K562 (cell line): ENCODE measurements around the gene ZSWIM6. TPM values are rescaled to one million over a fixed set of nuclear protein-coding genes. Genes with fewer than 3 reads are reported as not detected.

Experiments
- ATAC-seq: fragments of 200-7000 bp; cut with Tn5 transposase; 3 replicates; pipeline ENCODE4 v1.9.1; 2020; ENCODE audit warnings: moderate library complexity
- BruUV-seq: library from RNA; stranded (reverse); fragments of 400-500 nt; replicated peaks from 2 replicates; lab custom pipeline; 2021; lab: Mats Ljungman, UMichigan
- CTCF ChIA-PET: fragments of 300-600 bp; formaldehyde crosslinking; extraction: SDS; loops from one replicate; lab custom pipeline; 2021; ENCODE audit warnings: low intra/inter-chr PET ratio; lab: Yijun Ruan, JAX
- POLR2A ChIA-PET: fragments of 300-600, 350-650 bp; sonication (Branson Sonifier 250); formaldehyde crosslinking; extraction: SDS; loops from one replicate; lab custom pipeline; 2021; ENCODE audit warnings: antibody characterized with exemption, inconsistent platforms; lab: Yijun Ruan, JAX
- DNase-seq, 4 experiments: peaks; one replicate each; pipeline versions ENCODE4 v3.0.0 to v3.0.0-alpha.2; 2011 to 2018; ENCODE audit warnings: low spot score in 3 of 4, mixed read lengths in 3 of 4; ENCODE audit errors: extremely low read depth in 1 of 4
- FAIRE-seq: peaks from 2 replicates; lab custom pipeline; 2011; peaks lifted over from hg19 to GRCh38; lab: Jason Lieb, UNC
- H2AFZ ChIP-seq: 2 replicates; pipeline ENCODE4 v1.6.0; 2011; ENCODE audit warnings: low read depth, low read length, control low read depth, inconsistent platforms
- H3K27ac ChIP-seq: fragments of 200-600 bp; 3 replicates; pipeline ENCODE4 v1.8.0; 2011; ENCODE audit warnings: low read depth, mild to moderate bottlenecking, control low read depth, inconsistent platforms, low read length, moderate library complexity, mixed read lengths; ENCODE audit errors: extremely low read depth
- H3K27me3 ChIP-seq, 2 experiments: fragments of 300-600 bp in 1 of 2; 2 replicates in 1 of 2; 3 replicates in 1 of 2; pipeline versions ENCODE4 v1.6.0 to v1.8.0; 2011; ENCODE audit warnings: inconsistent platforms in 2 of 2, low read length in 2 of 2, mild to moderate bottlenecking in 1 of 2, mixed read lengths in 1 of 2, moderate library complexity in 1 of 2; ENCODE audit not compliant: control insufficient read depth in 2 of 2, insufficient read depth in 2 of 2
- H3K36me3 ChIP-seq: fragments of 300-600 bp; 3 replicates; pipeline ENCODE4 v1.8.0; 2011; ENCODE audit warnings: mild to moderate bottlenecking, low read length, inconsistent platforms; ENCODE audit not compliant: control insufficient read depth, insufficient read depth
- H3K4me1 ChIP-seq, 2 experiments: fragments of 200-600 bp in 1 of 2; replicated peaks in 1 of 2; 2 replicates in 1 of 2; 3 replicates in 1 of 2; pipeline versions ENCODE4 v1.5.1 to v1.8.0; 2011; ENCODE audit warnings: inconsistent platforms in 2 of 2, low read length in 2 of 2, mild to moderate bottlenecking in 1 of 2, mixed read lengths in 1 of 2, moderate library complexity in 1 of 2; ENCODE audit not compliant: control insufficient read depth in 2 of 2, insufficient read depth in 2 of 2
- H3K4me2 ChIP-seq: 2 replicates; pipeline ENCODE4 v1.6.1; 2011; ENCODE audit warnings: low read length, control low read depth, inconsistent platforms, mixed read lengths; ENCODE audit not compliant: insufficient read depth
- H3K4me3 ChIP-seq: fragments of 200-600 bp; sonication (generic), shearing (Covaris generic); 2 replicates; pipeline ENCODE4 v1.5.1; 2016; ENCODE audit warnings: control low read depth, inconsistent platforms
- H3K79me2 ChIP-seq: fragments of 200-600 bp; 3 replicates; pipeline ENCODE4 v1.8.0; 2011; ENCODE audit warnings: low read length, inconsistent platforms; ENCODE audit not compliant: control insufficient read depth, insufficient read depth
- H3K9ac ChIP-seq, 2 experiments: 2 replicates each; pipeline versions ENCODE4 v1.6.0 to v1.6.1; 2011; ENCODE audit warnings: low read depth in 2 of 2, low read length in 2 of 2, control low read depth in 1 of 2, inconsistent platforms in 1 of 2, mild to moderate bottlenecking in 1 of 2, mixed read lengths in 1 of 2; ENCODE audit not compliant: insufficient read depth in 1 of 2
- H3K9me1 ChIP-seq: one replicate; pipeline ENCODE4 v1.6.0; 2011; ENCODE audit warnings: inconsistent platforms, mild to moderate bottlenecking, low read length, moderate library complexity; ENCODE audit not compliant: control insufficient read depth, insufficient read depth
- H3K9me3 ChIP-seq: replicated peaks from 2 replicates; pipeline ENCODE4 v1.5.1; 2011; ENCODE audit warnings: low read depth, low read length, inconsistent platforms; ENCODE audit not compliant: control insufficient read depth, insufficient read depth
- H4K20me1 ChIP-seq: replicated peaks from 2 replicates; pipeline ENCODE4 v1.6.1; 2011; ENCODE audit warnings: low read length, inconsistent platforms, mixed read lengths; ENCODE audit not compliant: control insufficient read depth, insufficient read depth
- ELF2 ChIP-seq: fragments of 250-450 bp; sonication (Bioruptor Pico); IDR thresholded peaks from 2 replicates; pipeline ENCODE4 v1.5.0; 2021; ENCODE audit warnings: mild to moderate bottlenecking
- EP400 ChIP-seq: fragments of 450-650 bp; IDR thresholded peaks from 2 replicates; pipeline ENCODE4 v1.6.1; 2017; ENCODE audit warnings: antibody characterized with exemption, mild to moderate bottlenecking, moderate library complexity
- GABPB1 ChIP-seq: sonication (generic); formaldehyde crosslinking; IDR thresholded peaks from 2 replicates; pipeline ENCODE4 v1.8.0; 2022; ENCODE audit warnings: mild to moderate bottlenecking, missing genetic modification reagents
- MAFF ChIP-seq: IDR thresholded peaks from 2 replicates; pipeline ENCODE4 v1.6.1; 2012; ENCODE audit warnings: low read length, improper control_type of control experiment
- NFE2 ChIP-seq: IDR thresholded peaks from 2 replicates; pipeline ENCODE4 v1.6.1; 2014; ENCODE audit warnings: antibody characterized with exemption, low read depth
- RCOR1 ChIP-seq, 2 experiments: IDR thresholded peaks; 2 replicates each; pipeline ENCODE4 v1.6.1; 2012; ENCODE audit warnings: low read depth in 2 of 2, low read length in 2 of 2, borderline replicate concordance in 1 of 2, improper control_type of control experiment in 1 of 2
- SMARCA4 ChIP-seq: fragments of 450-650 bp; IDR thresholded peaks from 2 replicates; pipeline ENCODE4 v1.6.1; 2016
- ZFP1 ChIP-seq: fragments of 450-650 bp; formaldehyde crosslinking; IDR thresholded peaks from 2 replicates; pipeline ENCODE4 v1.4.0; 2020; ENCODE audit warnings: mild to moderate bottlenecking, mixed read lengths
- WGBS: fragments of 100-300 bp; shearing (Covaris generic); methylation state at CpG from one replicate; pipeline ENCODE4 v1.1.6; 2016; ENCODE audit warnings: low coverage, mixed read lengths; ENCODE audit not compliant: insufficient coverage; ENCODE audit errors: missing lambda C conversion rate; 5-methylcytosine and 5-hydroxymethylcytosine counted together
- in situ Hi-C: fragments of 300-500 bp; cut with MboI; formaldehyde crosslinking; loops from 4 replicates; pipeline ENCODE4 v1.15.0; 2018; ENCODE audit warnings: inconsistent platforms, mixed read lengths
- intact Hi-C: fragments of 100-400 bp; cut with micrococcal nuclease; formaldehyde crosslinking; loops from 2 replicates; pipeline ENCODE4 v1.14.2; 2022
- polyA plus RNA-seq, 8 experiments: library from polyadenylated mRNA; depleted of rRNA in 4 of 8; stranded (reverse) in 5 of 8; unstranded in 3 of 8; fragments of >200 nt; fragmentation: Nextera tagmentation in 2 of 8; fragmentation: Illumina TruSeq in 1 of 8; extraction: Ambion mirVana in 2 of 8; extraction: Trizol in 1 of 8; gene quantifications; 2 replicates each; pipeline versions ENCODE4 v1.2.1 to v1.2.3, GENCODE V29; 2011 to 2014; ENCODE audit warnings: inconsistent platforms in 1 of 8, missing spikeins in 1 of 8
- total RNA-seq, 7 experiments: library from RNA; depleted of rRNA in 6 of 7; stranded (reverse); fragments of >200 nt in 6 of 7; fragmentation: Illumina TruSeq in 2 of 7; extraction: Trizol in 2 of 7; gene quantifications; 2 replicates each; pipeline versions ENCODE4 v1.2.1 to v1.2.3, GENCODE V29; 2011 to 2021; ENCODE audit warnings: low replicate concordance in 1 of 7

Gene ZSWIM6
- total and polyA plus RNA-seq, 9 of the 15 experiments (the other 6 are each of a cell fraction or from before 2014, with no cell fraction given): 0.81 to 3.2 (median 2.0) TPM

DNA sequence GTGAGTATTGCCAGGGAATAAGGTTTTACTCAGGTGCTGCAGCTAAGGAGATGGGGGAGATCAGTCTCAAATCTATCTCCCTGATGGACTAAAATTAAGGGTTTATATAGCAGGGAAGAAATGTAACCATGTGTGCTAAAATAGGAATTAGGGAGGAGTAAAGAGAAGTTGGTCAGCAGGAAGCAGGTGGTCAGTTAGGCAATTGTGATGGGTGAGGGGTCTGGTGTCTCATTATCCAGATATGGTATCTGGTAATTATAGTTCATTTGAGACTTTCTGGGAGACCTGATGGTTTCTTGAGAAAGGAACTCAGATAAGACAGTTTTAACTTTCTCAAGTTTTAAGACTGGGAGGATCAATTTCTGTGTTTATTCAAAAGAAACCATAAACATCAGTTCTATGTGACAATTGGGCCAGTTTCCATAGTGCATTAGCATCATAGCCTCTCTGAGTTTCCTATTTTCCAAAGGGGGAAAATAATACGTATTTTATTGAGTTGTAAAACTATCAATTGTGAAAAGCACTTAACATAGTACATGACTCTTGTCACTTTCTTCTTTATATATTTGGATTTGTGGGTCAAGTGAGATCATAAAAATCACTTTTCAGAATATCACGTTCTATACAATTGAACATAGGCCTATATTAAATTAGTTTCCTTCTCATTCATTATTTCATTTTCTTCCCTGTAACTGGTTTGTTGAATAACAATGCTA lies 115.9 kb downstream of the ZSWIM6 start:
- Histone ChIP-seq H3K9ac (no peak overlapping the region), H3K27ac (no peak overlapping the region), H4K20me1 (0 out of 2 replicates have a peak, but pooled peaks cover 3% of the 10 kb centered on the region), H3K36me3 (no peaks in the 10 kb centered on the region), H3K9me1 (no peaks in the 10 kb centered on the region), H3K27me3 (no peaks in the 10 kb centered on the region), H3K9me3 (no peaks in the 10 kb centered on the region), H3K4me3 (no peak overlapping the region), H3K4me2 (no peak overlapping the region), H2AFZ (no peak overlapping the region), H3K79me2 (no peaks in the 10 kb centered on the region), H3K4me1 (no peaks in the 10 kb centered on the region)
- intact Hi-C loops (no loop called here), in situ Hi-C loops (no loop called here)
- TF ChIP-seq ZFP1 (CRISPR knock-in tag) (no peak), ELF2 (CRISPR knock-in tag) (no peak), MAFF (no peak), EP400 (no peak), RCOR1 (IDR thresholded peaks at IDR 0.05; ENCODE audit: borderline replicate concordance in 1 of 2, low read depth in 2 of 2, low read length in 2 of 2) (no peak), NFE2 (no peak), SMARCA4 (no peak), GABPB1 (no peak)
- no peak for ATAC-seq
- WGBS: 0% methylated on average over 2 of the region's 2 CpGs
- ChIA-PET POLR2A (no interaction called here), CTCF (no interaction called here)
- DNase-seq: no peak
- no peak for FAIRE-seq
- BruUV-seq: no TSS peak
